ENCODE data around the gene TUBA1B. TPM values are rescaled to one million over a fixed set of nuclear protein-coding genes. Genes with fewer than 3 reads are reported as not detected.
"Not testable (repeated sequence)": the region's sequence is repeated elsewhere in the genome, so short reads cannot be mapped to it uniquely, and the experiment has no call there.

The TUBA1B gene
- polyA plus RNA-seq, 4 donors: 196 to 1,168 (median 451) TPM

DNA sequence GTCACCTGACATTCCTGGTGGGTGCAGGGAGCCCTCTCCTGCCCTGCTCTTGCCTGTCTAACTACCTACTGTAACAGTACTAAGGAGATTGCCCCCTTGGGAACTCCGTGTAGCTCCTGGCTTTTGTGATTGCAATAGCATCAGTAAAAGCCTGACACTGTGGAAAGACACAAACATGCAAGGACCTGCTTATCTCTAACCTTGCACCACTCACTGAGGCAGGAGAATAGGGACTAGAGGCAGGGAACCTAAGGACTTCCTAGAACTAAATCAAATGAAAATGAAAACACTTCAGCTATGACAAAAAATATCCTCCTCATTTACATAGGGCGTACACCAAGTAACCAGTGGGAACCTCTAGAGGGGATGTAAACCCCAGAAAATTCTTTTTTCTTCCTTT lies 29.2 kb upstream of the TUBA1B start:
- DNase-seq (no peak), FAIRE-seq (no peak)
- no peaks in the 10 kb centered on the region for H3K27me3 ChIP-seq (ENCODE audit: control insufficient read depth in 3 of 3, insufficient read depth in 3 of 3, low read length in 3 of 3)
- 72 to 84% (median 79%) methylated on average over 2 of the region's 2 CpGs for WGBS, 3 donors
- H3K9me3 ChIP-seq (ENCODE audit: control insufficient read depth in 2 of 2, insufficient read depth in 1 of 2, low read depth in 1 of 2, low read length in 1 of 2): no peaks in the 10 kb centered on the region
- H3K4me3 ChIP-seq (ENCODE audit: low read depth in 1 of 3, low read length in 3 of 3): no peak overlapping the region
- no peak overlapping the region for H3K27ac ChIP-seq (ENCODE audit: low read depth in 1 of 3, low read length in 2 of 3)
- H3K36me3 ChIP-seq (ENCODE audit: control insufficient read depth in 3 of 3, insufficient read depth in 2 of 3, low read depth in 1 of 3, low read length in 3 of 3): no peaks in the 10 kb centered on the region
- H3K4me1 ChIP-seq (ENCODE audit: control insufficient read depth in 3 of 3, insufficient read depth in 2 of 3, low read depth in 1 of 3, low read length in 2 of 3): no peaks in the 10 kb centered on the region

DNA sequence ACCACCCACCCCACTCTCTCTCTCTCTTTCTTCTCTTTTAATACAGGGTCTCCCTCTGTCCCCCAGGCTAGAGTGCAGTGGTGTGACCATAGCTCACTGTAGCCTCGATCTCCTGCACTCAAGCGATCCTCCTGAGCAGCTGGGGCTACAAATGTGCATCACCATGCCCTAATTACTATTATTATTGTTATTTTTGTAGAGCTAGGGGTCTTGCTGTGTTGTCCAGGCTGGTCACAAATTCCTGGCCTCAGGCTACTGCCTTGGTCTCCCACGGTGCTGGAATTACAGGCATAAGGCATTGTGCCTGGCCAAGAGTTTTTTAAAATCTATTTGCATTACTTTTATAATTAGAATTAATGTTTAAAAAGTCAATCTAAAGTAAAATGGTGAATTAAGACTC lies 23.0 kb upstream of the TUBA1B start:
- Histone ChIP-seq H3K27me3 (ENCODE audit: control insufficient read depth in 3 of 3, insufficient read depth in 3 of 3, low read length in 3 of 3) (no peaks in the 10 kb centered on the region), H3K9me3 (ENCODE audit: control insufficient read depth in 2 of 2, insufficient read depth in 1 of 2, low read depth in 1 of 2, low read length in 1 of 2) (no peaks in the 10 kb centered on the region), H3K4me1 (ENCODE audit: control insufficient read depth in 3 of 3, insufficient read depth in 2 of 3, low read depth in 1 of 3, low read length in 2 of 3) (no peaks in the 10 kb centered on the region), H3K27ac (ENCODE audit: low read depth in 1 of 3, low read length in 2 of 3) (no peak overlapping the region), H3K4me3 (ENCODE audit: low read depth in 1 of 3, low read length in 3 of 3) (no peak overlapping the region), H3K36me3 (ENCODE audit: control insufficient read depth in 3 of 3, insufficient read depth in 2 of 3, low read depth in 1 of 3, low read length in 3 of 3) (no peaks in the 10 kb centered on the region)
- DNase-seq (no peak), FAIRE-seq (no peak)
- WGBS, 3 donors: 74 to 86% (median 75%) methylated on average over 3 of the region's 3 CpGs

DNA sequence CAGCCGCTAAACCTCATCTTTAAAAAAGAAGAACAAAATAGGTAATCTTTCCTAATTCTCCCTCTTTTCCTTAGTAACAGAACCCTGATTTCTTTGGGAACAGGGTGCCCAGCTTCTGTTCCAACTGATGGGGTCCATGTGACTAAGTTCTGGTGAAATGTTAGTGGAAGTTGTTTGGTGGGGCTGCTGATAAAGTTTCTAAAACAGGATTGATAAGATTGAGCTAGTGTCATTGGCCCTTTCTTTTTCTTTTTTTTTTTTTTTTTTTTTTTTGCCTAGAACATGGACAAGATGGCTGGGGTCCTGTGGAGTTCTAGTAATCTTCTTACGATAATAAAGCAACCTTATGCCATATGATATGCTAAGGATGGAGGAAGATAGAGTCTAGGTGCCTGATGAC lies 16.2 kb upstream of the TUBA1B start:
- Histone ChIP-seq H3K27ac (ENCODE audit: low read depth in 1 of 3, low read length in 2 of 3) (no peak overlapping the region), H3K9me3 (ENCODE audit: control insufficient read depth in 2 of 2, insufficient read depth in 1 of 2, low read depth in 1 of 2, low read length in 1 of 2) (no peaks in the 10 kb centered on the region), H3K36me3 (ENCODE audit: control insufficient read depth in 3 of 3, insufficient read depth in 2 of 3, low read depth in 1 of 3, low read length in 3 of 3) (no peaks in the 10 kb centered on the region), H3K27me3 (ENCODE audit: control insufficient read depth in 3 of 3, insufficient read depth in 3 of 3, low read length in 3 of 3) (no peaks in the 10 kb centered on the region), H3K4me3 (ENCODE audit: low read depth in 1 of 3, low read length in 3 of 3) (no peak overlapping the region), H3K4me1 (ENCODE audit: control insufficient read depth in 3 of 3, insufficient read depth in 2 of 3, low read depth in 1 of 3, low read length in 2 of 3) (no peaks in the 10 kb centered on the region)
- 95 to 98% (median 96%) methylated on average over 2 of the region's 2 CpGs for WGBS, 3 donors
- no peak for DNase-seq
- FAIRE-seq: no peak

DNA sequence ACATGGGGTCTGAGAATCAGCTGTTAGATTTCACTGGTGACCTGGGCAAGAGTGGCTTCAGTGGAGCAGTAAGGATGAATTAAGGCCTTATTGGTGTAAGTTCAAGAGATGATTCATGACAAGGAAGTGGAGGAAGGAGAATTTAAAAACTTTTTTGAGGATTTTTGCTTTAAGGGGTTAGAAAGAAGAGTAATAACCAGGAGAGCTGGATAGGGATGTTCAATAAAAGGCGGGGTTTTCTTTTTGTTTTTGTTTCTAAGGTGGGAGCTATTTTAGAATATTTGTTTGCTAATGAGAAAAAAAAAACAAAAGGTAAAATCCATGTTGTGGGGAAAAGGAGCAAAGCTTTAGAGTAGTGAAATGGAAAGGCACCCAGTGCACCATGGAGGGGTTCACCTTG lies 15.2 kb upstream of the TUBA1B start:
- Histone ChIP-seq H3K4me1 (ENCODE audit: control insufficient read depth in 3 of 3, insufficient read depth in 2 of 3, low read depth in 1 of 3, low read length in 2 of 3) (no peaks in the 10 kb centered on the region), H3K9me3 (ENCODE audit: control insufficient read depth in 2 of 2, insufficient read depth in 1 of 2, low read depth in 1 of 2, low read length in 1 of 2) (no peaks in the 10 kb centered on the region), H3K27me3 (ENCODE audit: control insufficient read depth in 3 of 3, insufficient read depth in 3 of 3, low read length in 3 of 3) (no peaks in the 10 kb centered on the region), H3K27ac (ENCODE audit: low read depth in 1 of 3, low read length in 2 of 3) (no peak overlapping the region), H3K36me3 (ENCODE audit: control insufficient read depth in 3 of 3, insufficient read depth in 2 of 3, low read depth in 1 of 3, low read length in 3 of 3) (peaks cover 0 to 3% (median 0%) of the 10 kb centered on the region in 3 donors), H3K4me3 (ENCODE audit: low read depth in 1 of 3, low read length in 3 of 3) (no peak overlapping the region)
- 99 to 100% (median 100%) methylated on average over 1 of the region's 1 CpG for WGBS, 3 donors
- FAIRE-seq: no peak
- DNase-seq: no peak

DNA sequence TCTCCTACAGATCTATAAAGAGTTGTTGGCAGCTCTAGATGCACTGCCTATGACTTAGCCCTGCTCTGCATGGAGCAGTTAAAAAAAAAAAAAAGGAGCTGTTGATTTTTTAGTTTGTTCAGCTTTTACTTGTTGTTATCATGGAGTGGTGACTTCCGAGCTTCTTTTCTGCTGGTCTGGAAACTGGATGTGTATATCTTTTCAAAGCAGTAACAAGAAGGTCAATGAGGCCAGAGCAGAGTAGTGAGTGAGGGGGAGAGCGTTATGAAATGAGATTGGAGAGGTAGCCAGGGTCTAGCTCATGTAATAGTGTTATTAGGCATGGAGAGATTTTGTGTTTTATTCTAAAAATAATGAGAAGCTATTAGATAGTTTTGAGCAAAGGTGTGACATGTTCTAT lies 13.2 kb upstream of the TUBA1B start:
- no peak for FAIRE-seq
- no peaks in the 10 kb centered on the region for H3K27me3 ChIP-seq (ENCODE audit: control insufficient read depth in 3 of 3, insufficient read depth in 3 of 3, low read length in 3 of 3)
- 83 to 86% (median 84%) methylated on average over 2 of the region's 2 CpGs for WGBS, 3 donors
- no peak for DNase-seq
- no peaks in the 10 kb centered on the region for H3K4me1 ChIP-seq (ENCODE audit: control insufficient read depth in 3 of 3, insufficient read depth in 2 of 3, low read depth in 1 of 3, low read length in 2 of 3)
- H3K36me3 ChIP-seq (ENCODE audit: control insufficient read depth in 3 of 3, insufficient read depth in 2 of 3, low read depth in 1 of 3, low read length in 3 of 3): peaks cover 0 to 3% (median 0%) of the 10 kb centered on the region in 3 donors
- no peak overlapping the region for H3K27ac ChIP-seq (ENCODE audit: low read depth in 1 of 3, low read length in 2 of 3)
- no peaks in the 10 kb centered on the region for H3K9me3 ChIP-seq (ENCODE audit: control insufficient read depth in 2 of 2, insufficient read depth in 1 of 2, low read depth in 1 of 2, low read length in 1 of 2)
- H3K4me3 ChIP-seq (ENCODE audit: low read depth in 1 of 3, low read length in 3 of 3): no peak overlapping the region

DNA sequence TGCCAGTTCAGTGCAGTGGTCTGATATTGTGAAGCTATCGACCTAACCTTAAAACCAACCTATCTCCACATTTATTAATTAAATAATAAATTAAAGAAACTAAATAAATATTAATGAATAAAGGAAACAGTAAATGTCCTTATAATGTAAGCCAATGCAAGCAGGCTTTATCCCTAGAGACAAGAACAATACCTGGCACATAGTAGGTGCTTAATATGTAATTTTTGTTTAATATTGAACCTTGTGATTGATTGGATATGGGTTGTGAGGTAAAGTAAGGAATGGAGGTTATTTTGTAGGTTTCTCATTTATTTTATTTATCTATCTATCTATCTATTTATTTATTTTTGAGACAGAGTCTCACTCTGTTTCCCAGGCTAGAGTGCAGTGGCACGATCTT lies 7.8 kb upstream of the TUBA1B start:
- Histone ChIP-seq H3K27me3 (ENCODE audit: control insufficient read depth in 3 of 3, insufficient read depth in 3 of 3, low read length in 3 of 3) (no peaks in the 10 kb centered on the region), H3K4me3 (ENCODE audit: low read depth in 1 of 3, low read length in 3 of 3) (no peak overlapping the region), H3K36me3 (ENCODE audit: control insufficient read depth in 3 of 3, insufficient read depth in 2 of 3, low read depth in 1 of 3, low read length in 3 of 3) (peaks cover 0 to 3% (median 0%) of the 10 kb centered on the region in 3 donors), H3K9me3 (ENCODE audit: control insufficient read depth in 2 of 2, insufficient read depth in 1 of 2, low read depth in 1 of 2, low read length in 1 of 2) (no peaks in the 10 kb centered on the region), H3K27ac (ENCODE audit: low read depth in 1 of 3, low read length in 2 of 3) (no peak overlapping the region), H3K4me1 (ENCODE audit: control insufficient read depth in 3 of 3, insufficient read depth in 2 of 3, low read depth in 1 of 3, low read length in 2 of 3) (no peaks in the 10 kb centered on the region)
- 91 to 95% (median 95%) methylated on average over 2 of the region's 2 CpGs for WGBS, 3 donors
- no peak for DNase-seq
- FAIRE-seq: no peak

DNA sequence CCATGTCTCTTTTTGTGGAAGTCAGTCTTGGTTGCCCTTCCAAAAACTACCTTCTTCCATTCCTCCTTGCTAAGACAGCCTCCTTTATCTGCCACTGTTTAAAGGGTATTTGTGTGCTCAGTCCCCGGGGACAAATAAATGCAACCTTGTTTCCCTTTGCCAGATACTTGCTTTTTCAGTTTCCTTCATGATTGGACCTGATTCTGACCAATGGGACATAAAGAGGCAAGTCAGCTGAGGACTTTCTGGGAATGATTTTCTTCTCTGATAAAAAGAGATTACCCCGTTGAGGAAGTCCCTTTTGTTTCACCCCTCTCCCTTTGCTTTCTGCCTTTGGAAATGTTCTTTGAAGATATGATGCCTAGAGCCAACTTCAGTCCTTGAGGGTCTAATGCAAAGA lies 7.4 kb upstream of the TUBA1B start:
- WGBS, 3 donors: 30 to 49% (median 45%) methylated on average over 2 of the region's 2 CpGs
- DNase-seq (no peak), FAIRE-seq (no peak)
- no peaks in the 10 kb centered on the region for H3K4me1 ChIP-seq (ENCODE audit: control insufficient read depth in 3 of 3, insufficient read depth in 2 of 3, low read depth in 1 of 3, low read length in 2 of 3)
- peaks cover 0 to 3% (median 0%) of the 10 kb centered on the region in 3 donors for H3K36me3 ChIP-seq (ENCODE audit: control insufficient read depth in 3 of 3, insufficient read depth in 2 of 3, low read depth in 1 of 3, low read length in 3 of 3)
- H3K27ac ChIP-seq (ENCODE audit: low read depth in 1 of 3, low read length in 2 of 3): no peak overlapping the region
- no peaks in the 10 kb centered on the region for H3K27me3 ChIP-seq (ENCODE audit: control insufficient read depth in 3 of 3, insufficient read depth in 3 of 3, low read length in 3 of 3)
- no peaks in the 10 kb centered on the region for H3K9me3 ChIP-seq (ENCODE audit: control insufficient read depth in 2 of 2, insufficient read depth in 1 of 2, low read depth in 1 of 2, low read length in 1 of 2)
- no peak overlapping the region for H3K4me3 ChIP-seq (ENCODE audit: low read depth in 1 of 3, low read length in 3 of 3)

DNA sequence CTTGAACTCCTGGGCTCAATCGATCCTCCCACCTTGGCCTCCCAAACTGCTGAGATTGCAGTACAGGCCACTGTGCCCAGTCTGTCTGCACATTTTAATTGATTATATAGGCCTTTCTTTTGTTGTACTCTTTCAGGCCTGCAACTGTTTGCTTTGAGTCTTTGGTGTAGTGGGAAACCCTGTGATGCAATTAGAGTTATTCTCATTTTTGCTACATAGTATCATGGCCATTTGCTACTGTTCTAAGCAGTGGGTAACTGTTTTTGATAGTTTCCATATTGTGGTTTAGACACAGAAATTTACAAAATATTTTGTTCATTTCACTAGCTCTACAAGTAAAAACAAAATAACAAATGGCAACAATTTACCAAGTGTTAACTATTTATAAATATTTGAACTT lies 6.3 kb upstream of the TUBA1B start:
- peaks cover 0 to 3% (median 0%) of the 10 kb centered on the region in 3 donors for H3K36me3 ChIP-seq (ENCODE audit: control insufficient read depth in 3 of 3, insufficient read depth in 2 of 3, low read depth in 1 of 3, low read length in 3 of 3)
- no peaks in the 10 kb centered on the region for H3K27me3 ChIP-seq (ENCODE audit: control insufficient read depth in 3 of 3, insufficient read depth in 3 of 3, low read length in 3 of 3)
- no peaks in the 10 kb centered on the region for H3K9me3 ChIP-seq (ENCODE audit: control insufficient read depth in 2 of 2, insufficient read depth in 1 of 2, low read depth in 1 of 2, low read length in 1 of 2)
- no peak overlapping the region for H3K4me3 ChIP-seq (ENCODE audit: low read depth in 1 of 3, low read length in 3 of 3)
- WGBS, 3 donors: 88 to 100% (median 94%) methylated on average over 1 of the region's 1 CpG
- H3K27ac ChIP-seq (ENCODE audit: low read depth in 1 of 3, low read length in 2 of 3): no peak overlapping the region
- FAIRE-seq (no peak), DNase-seq (no peak)
- peaks cover 0 to 5% (median 0%) of the 10 kb centered on the region in 3 donors for H3K4me1 ChIP-seq (ENCODE audit: control insufficient read depth in 3 of 3, insufficient read depth in 2 of 3, low read depth in 1 of 3, low read length in 2 of 3)

DNA sequence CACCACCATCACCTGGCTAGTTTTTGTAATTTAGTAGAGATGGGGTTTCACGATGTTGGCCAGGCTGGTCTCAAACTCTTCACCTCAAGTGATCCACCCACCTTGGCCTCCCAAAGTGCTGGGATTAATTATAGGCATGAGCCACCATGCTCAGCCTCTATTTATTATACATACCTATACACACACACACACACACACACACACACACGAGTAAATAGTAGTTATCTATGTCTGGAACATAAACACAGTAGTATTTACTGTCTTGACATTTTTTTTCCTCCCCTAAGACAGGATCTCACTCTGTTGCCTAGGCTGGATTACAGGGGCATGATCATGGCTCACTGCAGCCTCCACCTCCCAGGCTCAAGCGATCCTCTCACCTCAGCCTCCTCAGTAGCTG lies 5.8 kb upstream of the TUBA1B start:
- H3K27me3 ChIP-seq (ENCODE audit: control insufficient read depth in 3 of 3, insufficient read depth in 3 of 3, low read length in 3 of 3); H3K27ac ChIP-seq (ENCODE audit: low read depth in 1 of 3, low read length in 2 of 3); H3K9me3 ChIP-seq (ENCODE audit: control insufficient read depth in 2 of 2, insufficient read depth in 1 of 2, low read depth in 1 of 2, low read length in 1 of 2); H3K4me3 ChIP-seq (ENCODE audit: low read depth in 1 of 3, low read length in 3 of 3); H3K36me3 ChIP-seq (ENCODE audit: control insufficient read depth in 3 of 3, insufficient read depth in 2 of 3, low read depth in 1 of 3, low read length in 3 of 3); FAIRE-seq; H3K4me1 ChIP-seq (ENCODE audit: control insufficient read depth in 3 of 3, insufficient read depth in 2 of 3, low read depth in 1 of 3, low read length in 2 of 3); DNase-seq: not testable (repeated sequence)
- WGBS, 3 donors: 85 to 93% (median 90%) methylated on average over 3 of the region's 3 CpGs
